ENCODE data around the gene GAS7. TPM values are rescaled to one million over a fixed set of nuclear protein-coding genes. Genes with fewer than 3 reads are reported as not detected.

The GAS7 gene
- total and polyA plus RNA-seq, 9 of the 15 experiments (the other 6 are each of a cell fraction or from before 2014, with no cell fraction given), result 0.11 to 0.33 TPM; not detected in 7

GRCh38 chr17:9940841-9941240 lies 257.6 kb downstream of the GAS7 start (continued):
- TF ChIP-seq RERE (CRISPR knock-in tag; IDR thresholded peaks at IDR 0.05; ENCODE audit: borderline replicate concordance) (no peak), ZNF668 (CRISPR knock-in tag; IDR thresholded peaks at IDR 0.05) (no peak), PBX2 (CRISPR knock-in tag; IDR thresholded peaks at IDR 0.05; ENCODE audit: low read depth) (no peak), PBX2 (tag; conservative IDR thresholded peaks at IDR 0.05; ENCODE audit: low read depth) (no peak), ZBTB11 (CRISPR knock-in tag; IDR thresholded peaks at IDR 0.05) (no peak), SMARCA5 (IDR thresholded peaks at IDR 0.05) (no peak)
